Measurements from ENCODE around the gene HOXD4.

DNA sequence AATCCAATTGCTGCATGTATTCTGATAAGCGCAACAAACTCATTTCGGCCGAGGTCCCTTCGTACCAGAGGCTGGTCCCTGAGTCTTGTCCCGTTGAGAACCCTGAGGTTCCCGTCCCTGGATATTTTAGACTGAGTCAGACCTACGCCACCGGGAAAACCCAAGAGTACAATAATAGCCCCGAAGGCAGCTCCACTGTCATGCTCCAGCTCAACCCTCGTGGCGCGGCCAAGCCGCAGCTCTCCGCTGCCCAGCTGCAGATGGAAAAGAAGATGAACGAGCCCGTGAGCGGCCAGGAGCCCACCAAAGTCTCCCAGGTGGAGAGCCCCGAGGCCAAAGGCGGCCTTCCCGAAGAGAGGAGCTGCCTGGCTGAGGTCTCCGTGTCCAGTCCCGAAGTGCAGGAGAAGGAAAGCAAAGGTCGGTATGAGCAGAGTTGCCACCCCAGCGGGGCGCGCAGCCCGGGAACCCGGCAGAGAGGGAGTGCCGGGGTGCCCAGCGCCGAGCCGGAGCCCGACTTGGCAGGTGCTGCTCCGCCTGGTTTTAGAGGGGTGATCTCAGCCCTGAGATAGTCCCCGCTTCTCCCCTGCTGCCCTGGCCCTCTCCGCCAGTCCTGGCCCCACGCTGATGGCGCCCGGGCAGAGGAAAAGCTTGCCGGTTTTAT lies 34.1 kb upstream of the HOXD4 start:
- TF ChIP-seq, protein P1, sequence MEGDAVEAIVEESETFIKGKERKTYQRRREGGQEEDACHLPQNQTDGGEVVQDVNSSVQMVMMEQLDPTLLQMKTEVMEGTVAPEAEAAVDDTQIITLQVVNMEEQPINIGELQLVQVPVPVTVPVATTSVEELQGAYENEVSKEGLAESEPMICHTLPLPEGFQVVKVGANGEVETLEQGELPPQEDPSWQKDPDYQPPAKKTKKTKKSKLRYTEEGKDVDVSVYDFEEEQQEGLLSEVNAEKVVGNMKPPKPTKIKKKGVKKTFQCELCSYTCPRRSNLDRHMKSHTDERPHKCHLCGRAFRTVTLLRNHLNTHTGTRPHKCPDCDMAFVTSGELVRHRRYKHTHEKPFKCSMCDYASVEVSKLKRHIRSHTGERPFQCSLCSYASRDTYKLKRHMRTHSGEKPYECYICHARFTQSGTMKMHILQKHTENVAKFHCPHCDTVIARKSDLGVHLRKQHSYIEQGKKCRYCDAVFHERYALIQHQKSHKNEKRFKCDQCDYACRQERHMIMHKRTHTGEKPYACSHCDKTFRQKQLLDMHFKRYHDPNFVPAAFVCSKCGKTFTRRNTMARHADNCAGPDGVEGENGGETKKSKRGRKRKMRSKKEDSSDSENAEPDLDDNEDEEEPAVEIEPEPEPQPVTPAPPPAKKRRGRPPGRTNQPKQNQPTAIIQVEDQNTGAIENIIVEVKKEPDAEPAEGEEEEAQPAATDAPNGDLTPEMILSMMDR (IDR thresholded peaks at IDR 0.05), result no peak
- TF ChIP-seq POLR2A (IDR thresholded peaks at IDR 0.05), result no peak

Data from lower leg skin (tissue), 3 donors.